SK-N-SH treated with all-trans-retinoic acid at 6 μM for 48 hours (cell line): Measurements from ENCODE around the gene DNAJB8.

ENCODE experiments used
- ATAC-seq: fragments of 200-7000 bp; cut with Tn5 transposase; 3 replicates; pipeline ENCODE4 v1.9.1; 2020; ENCODE audit warnings: mild to moderate bottlenecking, moderate library complexity
- ARNTL ChIP-seq: fragments of 450-650 bp; formaldehyde crosslinking; IDR thresholded peaks from 2 replicates; pipeline ENCODE4 v1.5.0; 2020; ENCODE audit warnings: low read depth, mild to moderate bottlenecking, moderate library complexity, borderline replicate concordance
- ESRRG ChIP-seq: fragments of 250-450 bp; sonication (Bioruptor Pico); IDR thresholded peaks from 2 replicates; pipeline ENCODE4 v1.6.1; 2021; ENCODE audit warnings: mild to moderate bottlenecking
- RARB ChIP-seq: fragments of 250-450 bp; sonication (Bioruptor Pico); IDR thresholded peaks from 2 replicates; pipeline ENCODE4 v1.8.0; 2021; ENCODE audit warnings: mild to moderate bottlenecking, moderate library complexity
- SNAI2 ChIP-seq: fragments of 250-450 bp; sonication (Bioruptor Pico); IDR thresholded peaks from 2 replicates; pipeline ENCODE4 v1.5.0; 2020; ENCODE audit warnings: mild to moderate bottlenecking, moderate library complexity
- TCF4 ChIP-seq: fragments of 250-450 bp; sonication (Bioruptor Pico); IDR thresholded peaks from 2 replicates; pipeline ENCODE4 v1.8.0; 2021; ENCODE audit warnings: mild to moderate bottlenecking, moderate library complexity, borderline replicate concordance
- TOX ChIP-seq: fragments of 250-450 bp; sonication (Bioruptor Pico); IDR thresholded peaks from 2 replicates; pipeline ENCODE4 v1.8.0; 2021; ENCODE audit warnings: mild to moderate bottlenecking, moderate library complexity, borderline replicate concordance
- ZC3H10 ChIP-seq: fragments of 250-450 bp; sonication (Bioruptor Pico); IDR thresholded peaks from 2 replicates; pipeline ENCODE4 v1.5.1; 2021; ENCODE audit warnings: mild to moderate bottlenecking, moderate library complexity
- ZFP3 ChIP-seq: fragments of 250-450 bp; sonication (Bioruptor Pico); IDR thresholded peaks from 2 replicates; pipeline ENCODE4 v1.5.0; 2020; ENCODE audit warnings: mild to moderate bottlenecking, moderate library complexity
- ZFP30 ChIP-seq: fragments of 450-650 bp; formaldehyde crosslinking; IDR thresholded peaks from 2 replicates; pipeline ENCODE4 v1.5.0; 2022; ENCODE audit warnings: mild to moderate bottlenecking, moderate library complexity
- ZNF565 ChIP-seq: fragments of 450-650 bp; formaldehyde crosslinking; conservative IDR thresholded peaks from 2 replicates; pipeline ENCODE4 v1.5.0; 2020; ENCODE audit warnings: low read depth, mild to moderate bottlenecking, moderate library complexity
- ZNF70 ChIP-seq: fragments of 450-650 bp; formaldehyde crosslinking; IDR thresholded peaks from 2 replicates; pipeline ENCODE4 v1.5.0; 2020; ENCODE audit warnings: mild to moderate bottlenecking, moderate library complexity
- ZNF8 ChIP-seq: fragments of 450-650 bp; formaldehyde crosslinking; IDR thresholded peaks from 2 replicates; pipeline ENCODE4 v1.5.0; 2020; ENCODE audit warnings: mild to moderate bottlenecking, moderate library complexity
- TF ChIP-seq, protein P1 (sequence below): fragments of 250-450 bp; sonication (Bioruptor Pico); IDR thresholded peaks from 2 replicates; pipeline ENCODE4 v1.5.0; 2020; ENCODE audit warnings: mild to moderate bottlenecking, moderate library complexity
- TF ChIP-seq, protein P2 (sequence below): fragments of 250-450 bp; sonication (Bioruptor Pico); IDR thresholded peaks from 2 replicates; pipeline ENCODE4 v1.8.0; 2020; ENCODE audit warnings: mild to moderate bottlenecking, moderate library complexity, borderline replicate concordance

DNAJB8 gene

DNA sequence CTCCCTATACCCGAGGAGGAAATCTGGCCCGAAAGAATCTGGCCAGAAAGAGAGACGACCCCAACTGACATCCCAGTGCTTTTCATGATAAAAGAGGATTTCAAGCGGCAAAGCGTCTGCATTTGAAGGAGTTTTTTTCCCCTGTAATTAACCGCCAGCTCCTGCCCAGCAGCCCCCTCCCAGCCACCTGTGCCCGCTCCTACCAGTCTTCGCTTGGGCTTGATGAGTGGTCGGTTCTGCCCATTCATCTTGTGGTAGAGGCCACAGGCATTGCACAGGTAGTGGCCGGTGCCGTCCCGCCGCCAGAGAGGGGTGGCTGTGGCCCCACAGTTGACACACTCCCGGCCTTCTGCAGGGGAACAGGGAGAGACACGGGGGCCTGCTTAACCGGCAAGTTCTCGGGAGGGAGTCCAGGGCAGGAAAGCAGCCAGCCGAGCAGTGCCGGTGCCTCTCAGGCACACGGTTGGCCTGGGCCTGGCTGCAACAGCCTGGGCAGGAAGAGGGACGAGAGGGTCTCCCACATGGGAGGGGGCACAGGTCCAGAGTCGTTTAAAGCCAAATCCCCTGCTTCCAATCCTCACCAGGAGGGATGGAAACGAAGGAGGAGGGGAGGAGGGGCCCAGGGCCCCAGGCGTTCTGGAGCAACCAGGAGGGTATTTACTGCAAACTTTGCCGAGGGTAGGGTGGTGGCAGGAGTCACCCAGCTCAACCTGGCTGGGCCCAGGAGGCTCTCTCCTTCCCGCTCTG lies 17.1 kb upstream of the DNAJB8 start:
- no peak for TF ChIP-seq TOX (CRISPR knock-in tag)
- TF ChIP-seq RARB, result no peak
- no peak for TF ChIP-seq ZC3H10
- no peak for TF ChIP-seq ZNF8 (CRISPR knock-in tag)
- no peak for TF ChIP-seq TCF4 (CRISPR knock-in tag)
- no peak for TF ChIP-seq ESRRG
- ATAC-seq, result no peak

DNA sequence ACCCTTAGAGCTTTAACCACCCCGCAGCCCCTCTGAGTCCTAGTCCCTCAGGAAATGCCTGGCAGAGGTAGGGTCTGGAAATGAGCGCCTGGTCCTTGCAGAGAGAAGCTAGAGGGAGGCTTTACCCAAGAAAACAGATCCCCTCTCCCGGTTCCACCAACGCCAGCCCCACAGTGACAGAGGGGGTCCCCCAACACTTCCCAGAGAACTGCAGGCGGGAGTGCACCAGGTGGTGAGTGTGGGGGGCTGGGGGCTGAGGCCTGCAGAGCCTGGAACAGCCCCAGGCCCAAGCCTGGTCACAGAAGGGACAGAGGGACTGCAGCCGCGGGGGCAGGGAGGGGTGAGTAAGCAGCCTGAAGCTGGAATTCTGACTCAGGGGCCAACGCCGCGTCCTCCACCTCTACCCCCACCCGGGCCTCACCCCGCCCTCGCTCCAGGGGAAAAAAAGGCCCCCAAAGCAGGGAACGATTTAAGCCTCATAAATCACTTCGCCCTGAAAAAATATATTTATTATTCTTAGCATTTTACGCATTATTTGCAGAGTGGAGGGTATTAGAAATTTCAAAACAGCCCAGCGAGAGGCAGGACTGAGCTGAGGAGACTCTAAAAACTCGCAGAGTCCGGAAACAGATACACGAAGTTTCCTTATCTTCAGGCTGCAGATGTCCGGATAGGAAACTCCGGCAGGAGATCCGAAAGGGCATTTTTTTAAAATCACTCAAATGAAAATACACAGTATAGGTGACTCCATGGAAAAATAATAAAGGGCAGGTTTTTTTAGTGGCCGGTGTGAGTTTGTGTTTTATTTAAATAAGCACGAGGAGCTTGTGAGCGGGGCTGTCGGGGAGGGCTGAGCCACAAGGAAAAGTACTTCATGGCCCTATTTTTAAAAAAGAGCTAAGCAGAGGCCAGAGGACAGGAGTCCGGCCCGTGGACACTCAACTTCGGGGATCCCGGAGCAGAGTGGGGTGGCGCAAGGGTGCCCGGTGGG lies 16.3 kb upstream of the DNAJB8 start:
- peak; percentile 40 for ATAC-seq
- TF ChIP-seq, protein P1, sequence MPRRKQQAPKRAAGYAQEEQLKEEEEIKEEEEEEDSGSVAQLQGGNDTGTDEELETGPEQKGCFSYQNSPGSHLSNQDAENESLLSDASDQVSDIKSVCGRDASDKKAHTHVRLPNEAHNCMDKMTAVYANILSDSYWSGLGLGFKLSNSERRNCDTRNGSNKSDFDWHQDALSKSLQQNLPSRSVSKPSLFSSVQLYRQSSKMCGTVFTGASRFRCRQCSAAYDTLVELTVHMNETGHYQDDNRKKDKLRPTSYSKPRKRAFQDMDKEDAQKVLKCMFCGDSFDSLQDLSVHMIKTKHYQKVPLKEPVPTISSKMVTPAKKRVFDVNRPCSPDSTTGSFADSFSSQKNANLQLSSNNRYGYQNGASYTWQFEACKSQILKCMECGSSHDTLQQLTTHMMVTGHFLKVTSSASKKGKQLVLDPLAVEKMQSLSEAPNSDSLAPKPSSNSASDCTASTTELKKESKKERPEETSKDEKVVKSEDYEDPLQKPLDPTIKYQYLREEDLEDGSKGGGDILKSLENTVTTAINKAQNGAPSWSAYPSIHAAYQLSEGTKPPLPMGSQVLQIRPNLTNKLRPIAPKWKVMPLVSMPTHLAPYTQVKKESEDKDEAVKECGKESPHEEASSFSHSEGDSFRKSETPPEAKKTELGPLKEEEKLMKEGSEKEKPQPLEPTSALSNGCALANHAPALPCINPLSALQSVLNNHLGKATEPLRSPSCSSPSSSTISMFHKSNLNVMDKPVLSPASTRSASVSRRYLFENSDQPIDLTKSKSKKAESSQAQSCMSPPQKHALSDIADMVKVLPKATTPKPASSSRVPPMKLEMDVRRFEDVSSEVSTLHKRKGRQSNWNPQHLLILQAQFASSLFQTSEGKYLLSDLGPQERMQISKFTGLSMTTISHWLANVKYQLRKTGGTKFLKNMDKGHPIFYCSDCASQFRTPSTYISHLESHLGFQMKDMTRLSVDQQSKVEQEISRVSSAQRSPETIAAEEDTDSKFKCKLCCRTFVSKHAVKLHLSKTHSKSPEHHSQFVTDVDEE (CRISPR knock-in tag), result no peak
- TF ChIP-seq TCF4 (CRISPR knock-in tag), result 0 out of 2 replicates have a peak, but pooled peaks have one; percentile 20

DNA sequence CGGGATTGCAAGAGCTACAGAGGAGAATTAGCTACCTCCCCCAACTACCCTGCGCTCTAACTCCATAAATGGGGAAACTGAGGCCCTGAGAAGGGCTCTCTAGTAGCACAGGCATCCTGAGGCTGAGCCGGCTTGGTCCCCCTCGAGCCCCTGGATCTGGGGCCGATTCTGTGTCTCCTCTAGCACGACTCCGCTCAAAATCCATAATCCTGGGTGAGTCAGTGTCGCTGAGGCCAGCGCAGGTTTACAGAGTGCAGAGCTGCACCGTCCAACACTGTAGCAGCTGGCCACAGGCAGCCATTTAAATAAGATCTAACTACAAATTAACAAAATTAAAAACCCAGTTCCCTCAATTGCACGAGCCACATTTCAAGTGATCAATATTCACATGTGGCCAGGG lies 15.5 kb upstream of the DNAJB8 start:
- TF ChIP-seq ARNTL (CRISPR knock-in tag), result no peak
- TF ChIP-seq, protein P1 (CRISPR knock-in tag), result no peak
- ATAC-seq, result no peak

DNA sequence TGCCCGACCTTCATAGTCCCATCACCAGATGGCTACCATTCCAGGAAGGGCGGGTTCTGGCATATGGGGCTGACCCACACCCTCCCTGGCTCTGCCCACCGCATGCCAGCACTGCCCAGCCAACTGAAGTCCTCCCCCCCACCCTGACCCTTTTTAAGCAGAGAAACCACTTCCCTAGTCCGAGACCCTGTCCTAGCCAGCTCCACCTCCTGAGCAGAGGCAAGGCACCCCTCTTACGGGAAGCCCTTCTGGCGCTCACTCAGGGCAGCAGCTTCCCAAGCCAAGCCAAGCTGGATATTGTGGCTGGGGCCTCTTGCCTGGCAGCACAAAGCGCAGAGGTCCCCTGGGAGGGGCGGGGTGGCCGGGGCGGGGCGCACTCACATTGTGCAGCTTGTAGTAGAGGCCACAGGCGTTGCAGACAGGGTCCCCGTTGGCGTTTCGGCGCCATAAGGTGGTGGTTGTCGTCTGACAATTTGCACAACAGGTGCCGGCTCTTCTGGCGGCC lies 14.8 kb upstream of the DNAJB8 start:
- ATAC-seq, result no peak
- TF ChIP-seq TOX (CRISPR knock-in tag) (no peak), ZNF70 (CRISPR knock-in tag) (no peak), ZNF8 (CRISPR knock-in tag) (no peak), ZFP30 (CRISPR knock-in tag) (no peak), ZNF565 (CRISPR knock-in tag) (no peak), SNAI2 (no peak)

DNA sequence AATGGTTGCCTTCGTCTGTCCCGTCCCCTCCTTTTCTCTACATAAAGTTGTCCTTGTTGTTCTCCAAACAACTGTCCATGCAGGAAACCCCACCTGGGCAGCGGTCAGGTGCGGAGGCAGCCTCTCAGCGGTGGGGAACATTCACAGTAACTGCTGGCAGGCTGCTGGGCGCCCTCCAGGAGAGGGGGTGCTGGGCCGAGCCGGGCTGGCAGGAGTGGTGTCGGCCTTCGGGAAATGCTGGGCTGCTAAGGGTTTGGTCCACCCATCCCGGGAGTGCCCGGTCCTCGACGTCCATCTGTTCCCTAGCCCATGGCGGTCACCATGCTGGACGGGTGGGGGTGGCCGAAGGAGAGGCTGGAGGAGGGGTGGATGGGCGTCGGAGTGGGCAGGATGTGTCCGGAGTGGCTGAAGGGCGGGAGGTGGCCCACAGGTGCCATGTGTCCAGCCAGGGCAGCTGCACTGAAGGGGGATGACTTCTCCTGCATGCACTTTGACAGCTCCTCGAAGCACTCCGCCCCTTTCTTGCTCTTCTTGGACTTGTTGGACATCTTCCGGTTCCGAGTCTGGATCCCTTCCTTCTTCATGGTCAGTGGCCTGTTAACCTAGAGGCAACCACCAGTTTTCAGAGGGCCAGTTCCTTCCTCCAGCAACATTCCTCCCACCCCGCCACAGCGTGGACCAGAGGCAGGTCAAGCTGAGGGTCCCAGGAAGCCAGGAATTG lies 14.2 kb upstream of the DNAJB8 start:
- ATAC-seq, result no peak
- TF ChIP-seq ZFP3 (CRISPR knock-in tag) (no peak), ZFP30 (CRISPR knock-in tag) (no peak), TOX (CRISPR knock-in tag) (no peak)
- TF ChIP-seq, protein P2, sequence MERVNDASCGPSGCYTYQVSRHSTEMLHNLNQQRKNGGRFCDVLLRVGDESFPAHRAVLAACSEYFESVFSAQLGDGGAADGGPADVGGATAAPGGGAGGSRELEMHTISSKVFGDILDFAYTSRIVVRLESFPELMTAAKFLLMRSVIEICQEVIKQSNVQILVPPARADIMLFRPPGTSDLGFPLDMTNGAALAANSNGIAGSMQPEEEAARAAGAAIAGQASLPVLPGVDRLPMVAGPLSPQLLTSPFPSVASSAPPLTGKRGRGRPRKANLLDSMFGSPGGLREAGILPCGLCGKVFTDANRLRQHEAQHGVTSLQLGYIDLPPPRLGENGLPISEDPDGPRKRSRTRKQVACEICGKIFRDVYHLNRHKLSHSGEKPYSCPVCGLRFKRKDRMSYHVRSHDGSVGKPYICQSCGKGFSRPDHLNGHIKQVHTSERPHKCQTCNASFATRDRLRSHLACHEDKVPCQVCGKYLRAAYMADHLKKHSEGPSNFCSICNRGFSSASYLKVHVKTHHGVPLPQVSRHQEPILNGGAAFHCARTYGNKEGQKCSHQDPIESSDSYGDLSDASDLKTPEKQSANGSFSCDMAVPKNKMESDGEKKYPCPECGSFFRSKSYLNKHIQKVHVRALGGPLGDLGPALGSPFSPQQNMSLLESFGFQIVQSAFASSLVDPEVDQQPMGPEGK (CRISPR knock-in tag), result no peak
